Stimulated activated naive CD4-positive, alpha-beta T cell (primary cell): ENCODE results near the gene MRO.
"Not testable (repeated sequence)": the region's sequence is repeated elsewhere in the genome, so short reads cannot be mapped to it uniquely, and the experiment has no call there.

ENCODE experiments used
- DNase-seq, 6 experiments: peaks; one replicate each; lab custom pipeline; 2025; lab: John Stamatoyannopoulos, UW

MRO gene

GRCh38 chr18:50833496-50833895 lies 13.7 kb upstream of the MRO start:
- DNase-seq: not testable (repeated sequence)

DNA sequence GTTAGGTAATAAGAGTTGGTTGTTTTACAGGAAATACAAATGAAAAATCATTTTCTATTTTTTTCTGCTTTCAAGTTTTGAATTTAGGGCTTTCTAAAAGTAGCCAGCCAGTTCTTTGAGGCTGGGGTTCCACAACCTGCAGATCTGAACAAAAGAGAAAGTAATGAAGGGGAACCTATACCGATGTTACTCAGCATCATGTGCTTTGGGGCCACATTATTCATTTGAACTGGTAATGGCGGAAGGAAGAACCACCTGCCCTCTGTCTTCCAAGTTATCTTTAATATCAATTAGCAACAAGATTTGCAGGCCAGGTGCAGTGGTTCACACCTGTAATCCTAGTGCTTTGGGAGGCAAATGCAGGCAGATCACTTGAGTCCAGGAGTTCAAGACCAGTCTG lies 12.9 kb upstream of the MRO start:
- DNase-seq: no peak

DNA sequence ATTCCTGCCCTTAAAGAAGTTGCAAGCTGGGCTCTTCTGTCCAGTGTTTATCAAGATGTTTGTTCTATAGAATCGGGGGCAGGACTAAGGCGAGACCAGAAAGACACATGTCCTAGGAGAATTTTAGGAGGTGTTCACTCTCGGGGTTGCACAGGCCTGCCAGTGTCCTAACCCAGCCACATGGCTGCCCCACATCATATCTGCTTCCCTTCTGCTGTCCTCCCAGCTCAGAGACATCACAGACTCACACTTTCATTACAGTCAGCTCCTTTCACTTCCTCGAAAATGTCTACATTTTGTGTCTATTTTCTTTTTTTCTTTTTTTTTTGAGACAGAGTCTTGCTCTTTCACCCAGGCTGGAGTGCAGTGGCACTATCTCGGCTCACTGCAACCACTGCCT lies 10.7 kb upstream of the MRO start:
- no peak for DNase-seq

DNA sequence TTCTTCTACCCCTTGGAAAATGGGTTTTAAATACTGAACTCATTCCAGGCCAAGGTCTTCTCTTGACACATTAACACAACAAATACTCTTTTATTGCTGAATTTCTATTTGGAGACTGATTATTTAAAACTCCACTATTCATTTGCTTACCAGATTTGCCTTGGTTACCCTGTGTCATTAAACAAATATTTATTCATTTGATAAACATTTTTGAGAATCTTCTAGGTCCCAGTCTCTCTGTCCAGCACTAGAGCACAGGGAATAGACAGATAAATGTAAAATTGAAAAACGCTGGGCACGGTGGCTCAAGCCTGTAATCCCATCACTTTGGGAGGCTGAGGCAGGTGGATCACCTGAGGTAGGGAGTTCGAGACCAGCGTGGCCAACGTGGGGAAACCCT lies 9.8 kb upstream of the MRO start:
- DNase-seq: no peak

- no peak for DNase-seq
Observed at GRCh38 chr18:50826027-50826426, 6.2 kb upstream of the MRO start.

- no peak for DNase-seq
Observed at GRCh38 chr18:50825621-50826020, 5.8 kb upstream of the MRO start.

DNA sequence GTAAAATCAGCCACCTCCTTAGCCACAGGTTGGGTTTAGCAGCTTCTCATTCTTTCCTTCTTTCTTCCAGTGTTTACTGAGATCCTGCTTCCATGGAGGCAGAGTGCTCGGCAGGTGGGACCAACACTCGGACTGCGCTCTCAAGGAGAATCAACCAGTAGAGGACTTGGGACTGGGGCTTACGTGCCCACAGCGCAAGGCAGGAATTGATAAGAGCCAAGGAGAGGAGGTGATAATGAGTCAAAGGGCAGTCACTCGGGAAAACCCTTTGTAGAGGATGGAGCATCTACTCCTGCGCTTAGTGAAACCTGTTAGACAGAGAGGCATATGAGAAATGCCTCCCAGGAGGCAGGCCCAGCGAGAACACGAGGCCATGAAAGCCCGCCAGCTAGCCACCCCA lies 2.9 kb upstream of the MRO start:
- DNase-seq: no peak

DNA sequence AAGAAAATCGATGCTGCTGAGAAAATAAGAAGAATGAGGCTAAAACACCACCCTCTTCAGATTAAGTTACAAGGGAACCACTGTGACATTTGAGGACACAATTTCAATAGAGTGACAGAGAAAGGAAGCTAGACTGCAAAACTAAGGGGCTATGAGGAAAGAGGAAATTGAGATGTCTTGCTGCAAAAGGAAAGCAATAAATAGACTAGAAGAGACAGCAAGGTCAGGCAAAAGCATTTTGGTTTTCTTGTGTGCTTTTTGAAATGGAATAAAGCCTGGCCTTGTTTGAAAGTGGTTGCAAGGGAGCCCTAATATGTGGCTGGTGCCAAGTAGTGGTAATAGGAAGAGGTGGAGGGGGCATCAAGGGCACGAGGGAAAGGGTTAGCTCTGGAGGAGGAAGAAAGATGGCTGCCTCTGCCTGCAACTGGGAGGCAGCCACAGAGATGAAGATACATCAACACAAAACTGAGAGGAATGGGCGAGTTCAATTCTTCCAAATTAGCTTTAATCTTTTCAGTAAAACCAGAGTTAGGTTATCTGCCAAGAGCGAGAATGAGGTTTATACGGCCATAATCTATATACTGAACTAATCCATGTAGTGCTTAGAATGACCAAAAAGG lies 1.2 kb upstream of the MRO start:
- no peak for DNase-seq

GRCh38 chr18:50819027-50819727 lies 639 bp downstream of the MRO start:
- no peak for DNase-seq

DNA sequence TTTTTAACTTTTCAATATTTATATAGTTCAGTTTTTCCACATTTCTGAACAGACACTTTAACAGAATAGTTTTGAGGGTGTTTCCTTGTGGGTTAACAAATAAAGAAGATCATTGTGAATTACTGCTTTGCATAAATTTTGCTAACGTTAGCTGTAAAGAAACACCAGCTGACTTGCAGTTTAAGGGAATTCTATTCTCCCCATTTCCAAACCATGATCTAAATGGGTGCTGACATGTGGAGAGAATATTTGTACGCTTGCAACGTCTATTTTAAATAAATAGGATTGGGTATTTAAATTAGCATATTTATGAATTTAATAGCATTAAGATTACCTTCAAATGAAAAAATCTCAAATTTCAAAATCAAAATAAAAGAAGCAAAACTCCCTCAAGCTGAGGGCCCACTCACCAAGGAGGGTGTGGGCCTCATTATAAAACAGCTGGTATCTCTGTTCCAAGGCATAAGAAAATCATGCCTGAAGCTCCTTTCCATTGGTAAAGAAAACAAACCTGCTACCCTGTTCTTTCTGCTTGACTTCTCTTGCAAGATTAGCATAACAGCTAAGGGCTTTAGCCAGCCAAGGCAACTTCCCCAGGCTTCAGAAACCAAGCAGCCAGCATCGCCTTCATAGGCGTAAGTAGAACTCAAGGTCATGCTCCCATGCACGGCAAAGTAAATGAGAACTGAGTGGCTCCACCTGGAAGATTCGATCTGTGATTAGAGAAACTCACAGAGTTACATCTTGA lies 3.2 kb downstream of the MRO start:
- no peak for DNase-seq

DNA sequence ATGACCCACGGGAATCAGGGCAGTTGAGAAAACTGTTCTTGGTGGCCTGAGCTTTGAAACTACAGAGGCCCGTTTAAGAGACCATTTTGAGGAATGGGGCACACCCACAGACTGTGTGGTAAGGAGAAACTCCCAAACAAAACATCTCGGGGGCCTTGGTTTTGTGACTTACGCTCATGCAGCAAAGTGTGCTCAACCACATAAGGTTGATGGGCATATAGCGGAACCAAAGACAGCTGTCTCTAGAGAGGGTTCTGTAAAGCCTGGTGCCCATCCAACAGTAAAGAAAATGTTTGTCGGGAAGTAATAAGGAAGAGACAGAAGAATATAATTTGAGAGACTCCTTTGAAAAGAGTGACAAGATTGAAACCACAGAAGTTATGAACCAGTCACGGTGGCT lies 5.4 kb downstream of the MRO start:
- no peak for DNase-seq

DNA sequence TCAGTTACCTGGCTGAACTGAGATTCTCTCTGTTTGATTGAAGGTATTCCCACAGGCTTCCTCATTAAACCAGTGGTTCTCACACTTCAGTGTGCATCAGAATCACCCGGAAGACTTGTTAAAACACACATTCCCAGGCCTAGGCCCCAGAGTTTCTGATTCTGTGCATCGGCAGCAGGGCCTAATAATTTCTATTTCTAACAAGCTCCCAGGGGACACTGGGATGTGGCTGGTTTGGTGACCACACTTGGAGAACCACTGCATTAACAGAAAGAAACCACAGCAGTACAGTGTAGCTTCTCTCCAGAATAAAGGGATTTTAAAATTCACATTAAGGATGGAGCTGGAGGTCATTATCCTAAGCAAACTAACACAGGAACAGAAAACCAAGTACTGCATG lies 6.5 kb downstream of the MRO start:
- DNase-seq: no peak

- no peak for DNase-seq
Observed at GRCh38 chr18:50812834-50813233, 7.0 kb downstream of the MRO start.

GRCh38 chr18:50807176-50807575 lies 12.6 kb downstream of the MRO start:
- no peak for DNase-seq

DNA sequence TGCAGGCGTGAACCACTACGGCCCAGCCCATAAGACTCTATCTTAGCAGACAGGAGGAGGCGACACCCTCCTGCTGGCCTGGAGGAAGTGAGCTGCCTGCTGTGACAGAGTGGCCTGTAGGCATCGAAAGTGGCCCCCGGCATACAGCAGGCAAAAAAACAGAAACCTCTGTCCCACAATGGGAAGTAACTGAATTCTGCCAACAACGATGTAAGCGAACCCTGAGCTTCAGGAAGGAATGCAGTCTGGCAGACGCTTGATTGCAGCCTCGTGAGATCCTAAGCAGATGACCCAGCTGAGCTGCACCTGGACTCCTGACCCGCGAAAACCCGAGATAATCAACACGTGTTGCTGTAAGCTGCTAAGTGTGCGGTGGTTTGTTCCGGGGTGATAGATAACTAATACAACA lies 13.6 kb downstream of the MRO start:
- DNase-seq: no peak

GRCh38 chr18:50805732-50806131 lies 14.1 kb downstream of the MRO start:
- DNase-seq: no peak

DNA sequence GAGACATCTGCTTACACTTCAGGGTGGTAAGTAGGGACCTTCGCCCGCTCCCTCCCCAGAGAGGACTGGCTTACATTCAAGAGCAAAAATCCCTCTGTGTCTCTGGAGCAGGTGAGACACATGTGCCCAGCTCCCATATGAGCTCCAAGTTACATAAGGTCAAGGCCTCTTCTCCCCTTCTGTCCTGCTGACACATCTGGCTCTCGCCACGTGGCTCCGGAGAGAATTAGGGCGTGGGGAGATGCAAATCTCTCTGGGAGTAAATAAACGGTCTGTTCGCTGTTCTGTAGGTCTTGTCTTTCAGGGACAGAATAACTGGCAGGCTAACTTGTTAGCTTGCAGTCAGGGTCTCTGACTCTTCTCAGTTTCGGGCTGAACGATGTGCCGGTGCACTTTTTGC lies 16.2 kb downstream of the MRO start:
- DNase-seq: no peak

- no peak for DNase-seq
Observed at GRCh38 chr18:50802141-50802540, 17.7 kb downstream of the MRO start.

- no peak for DNase-seq
Observed at GRCh38 chr18:50797142-50797541, 22.7 kb downstream of the MRO start.

GRCh38 chr18:50796495-50796894 lies 23.3 kb downstream of the MRO start:
- DNase-seq: no peak

- DNase-seq: no peak
Observed at GRCh38 chr18:50793641-50794565, 25.9 kb downstream of the MRO start.

DNA sequence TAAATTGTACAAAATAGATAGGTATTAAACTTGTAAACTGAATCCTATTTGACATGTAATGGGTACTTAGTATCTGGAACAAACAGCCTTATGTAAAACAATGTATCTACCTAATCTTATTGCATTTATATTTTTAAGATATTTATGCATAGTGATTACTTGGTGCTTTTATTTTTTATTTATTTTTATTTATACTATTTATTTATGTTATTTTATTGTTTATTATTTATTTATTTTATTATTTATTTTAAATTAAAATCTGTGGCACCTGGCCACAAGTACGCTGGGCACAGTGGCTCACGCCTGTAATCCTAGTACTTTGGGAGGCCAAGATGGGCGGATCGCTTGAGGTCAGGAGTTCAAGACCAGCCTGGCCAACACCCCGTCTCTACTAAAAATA lies 26.9 kb downstream of the MRO start:
- no peak for DNase-seq
